ENCODE results near the gene KRTAP12-4.
A peak's percentile ranks its signal among the peaks of the same experiment; 100 is the strongest.
"Not testable (repeated sequence)": the region's sequence is repeated elsewhere in the genome, so short reads cannot be mapped to it uniquely, and the experiment has no call there.

KRTAP12-4 gene

GRCh38 chr21:44697811-44698734 lies 43.6 kb upstream of the KRTAP12-4 start:
- H3K4me1 ChIP-seq (ENCODE audit: control insufficient read depth in 1 of 2, insufficient read depth in 2 of 2, low read length in 2 of 2) = peaks cover 14 to 15% of the 10 kb centered on the region in 2 experiments
- no peak overlapping the region for H2AFZ ChIP-seq (ENCODE audit: insufficient read depth, low read length, poor library complexity)
- H3K18ac ChIP-seq (ENCODE audit: low read length) = no peak overlapping the region
- no peak overlapping the region for H3K4ac ChIP-seq (ENCODE audit: low read depth, low read length)
- H2BK5ac ChIP-seq (ENCODE audit: low read depth, low read length, poor library complexity) = no peak overlapping the region
- peak overlapping the region; percentile 25 for H4K91ac ChIP-seq (ENCODE audit: low read depth, low read length)
- H2BK120ac ChIP-seq (ENCODE audit: insufficient read depth, low read length, poor library complexity) = no peak overlapping the region
- no peak overlapping the region for H4K12ac ChIP-seq (ENCODE audit: low read depth, low read length)
- no peak overlapping the region for H2BK12ac ChIP-seq (ENCODE audit: low read length)
- H3K27ac ChIP-seq (ENCODE audit: low read depth, low read length) = no peak overlapping the region
- no peaks in the 10 kb centered on the region for H3K79me1 ChIP-seq (ENCODE audit: low read length)
- no peak overlapping the region for H3K23ac ChIP-seq (ENCODE audit: low read length)
- no peak for DNase-seq
- H3K9ac ChIP-seq (ENCODE audit: low read length) = no peak overlapping the region
- no peaks in the 10 kb centered on the region for H3K36me3 ChIP-seq (ENCODE audit: control insufficient read depth in 1 of 2, insufficient read depth in 2 of 2, low read length in 2 of 2)
- no peak overlapping the region for H3K4me3 ChIP-seq (ENCODE audit: low read depth, low read length)
- H3K79me2 ChIP-seq (ENCODE audit: control insufficient read depth, insufficient read depth, low read length, poor library complexity) = no peaks in the 10 kb centered on the region
- WGBS (ENCODE audit: extremely low coverage, insufficient coverage, insufficient read length) = no CpG with 5 or more reads among the region's 35 CpGs
- H4K8ac ChIP-seq (ENCODE audit: low read depth, low read length) = no peak overlapping the region
- no peaks in the 10 kb centered on the region for H3K27me3 ChIP-seq (ENCODE audit: insufficient read depth, low read length)
- no peak overlapping the region for H3K14ac ChIP-seq (ENCODE audit: low read length)
- no peak overlapping the region for H2AK5ac ChIP-seq (ENCODE audit: low read length)
- peaks cover 4% of the 10 kb centered on the region for H3K9me3 ChIP-seq (ENCODE audit: insufficient read depth, low read depth, low read length)
- H3K4me2 ChIP-seq (ENCODE audit: low read length) = peak overlapping the region; percentile 10

- not testable (repeated sequence) for H3K79me1 ChIP-seq (ENCODE audit: low read length); H2BK12ac ChIP-seq (ENCODE audit: low read length); H3K23ac ChIP-seq (ENCODE audit: low read length); H3K27me3 ChIP-seq (ENCODE audit: insufficient read depth, low read length); H2BK120ac ChIP-seq (ENCODE audit: insufficient read depth, low read length, poor library complexity); H3K9ac ChIP-seq (ENCODE audit: low read length); DNase-seq; H2AFZ ChIP-seq (ENCODE audit: insufficient read depth, low read length, poor library complexity); H3K4me3 ChIP-seq (ENCODE audit: low read depth, low read length); H4K8ac ChIP-seq (ENCODE audit: low read depth, low read length); H3K36me3 ChIP-seq (ENCODE audit: control insufficient read depth in 1 of 2, insufficient read depth in 2 of 2, low read length in 2 of 2); H2AK5ac ChIP-seq (ENCODE audit: low read length); H3K4me2 ChIP-seq (ENCODE audit: low read length); H3K79me2 ChIP-seq (ENCODE audit: control insufficient read depth, insufficient read depth, low read length, poor library complexity); H2BK5ac ChIP-seq (ENCODE audit: low read depth, low read length, poor library complexity); H3K18ac ChIP-seq (ENCODE audit: low read length); H4K12ac ChIP-seq (ENCODE audit: low read depth, low read length); H3K4ac ChIP-seq (ENCODE audit: low read depth, low read length); H3K27ac ChIP-seq (ENCODE audit: low read depth, low read length); H4K91ac ChIP-seq (ENCODE audit: low read depth, low read length); H3K14ac ChIP-seq (ENCODE audit: low read length); H3K9me3 ChIP-seq (ENCODE audit: insufficient read depth, low read depth, low read length)
- peaks cover 14 to 15% of the 10 kb centered on the region in 2 experiments for H3K4me1 ChIP-seq (ENCODE audit: control insufficient read depth in 1 of 2, insufficient read depth in 2 of 2, low read length in 2 of 2)
- WGBS (ENCODE audit: extremely low coverage, insufficient coverage, insufficient read length) = no CpG with 5 or more reads among the region's 21 CpGs
These were observed 42.8 kb upstream of the KRTAP12-4 start, which contains the start of gene KRTAP10-12 for GRCh38 chr21:44697172-44697810. KRTAP10-12 (plus strand) TSS chr21:44697172; CDS start chr21:44697202, 30 bp downstream.

- Histone ChIP-seq H3K9ac (ENCODE audit: low read length) (no peak overlapping the region), H3K9me3 (ENCODE audit: insufficient read depth, low read depth, low read length) (peaks cover 1% of the 10 kb centered on the region), H4K91ac (ENCODE audit: low read depth, low read length) (no peak overlapping the region), H3K14ac (ENCODE audit: low read length) (no peak overlapping the region), H4K12ac (ENCODE audit: low read depth, low read length) (no peak overlapping the region), H3K27ac (ENCODE audit: low read depth, low read length) (no peak overlapping the region), H3K4me1 (ENCODE audit: control insufficient read depth in 1 of 2, insufficient read depth in 2 of 2, low read length in 2 of 2) (peaks cover 14 to 15% of the 10 kb centered on the region in 2 experiments), H2BK120ac (ENCODE audit: insufficient read depth, low read length, poor library complexity) (no peak overlapping the region), H2BK12ac (ENCODE audit: low read length) (no peak overlapping the region), H3K36me3 (ENCODE audit: control insufficient read depth in 1 of 2, insufficient read depth in 2 of 2, low read length in 2 of 2) (no peaks in the 10 kb centered on the region), H3K4ac (ENCODE audit: low read depth, low read length) (no peak overlapping the region), H3K4me3 (ENCODE audit: low read depth, low read length) (no peak overlapping the region), H3K23ac (ENCODE audit: low read length) (no peak overlapping the region), H4K8ac (ENCODE audit: low read depth, low read length) (no peak overlapping the region), H3K79me1 (ENCODE audit: low read length) (no peaks in the 10 kb centered on the region), H2BK5ac (ENCODE audit: low read depth, low read length, poor library complexity) (no peak overlapping the region), H3K79me2 (ENCODE audit: control insufficient read depth, insufficient read depth, low read length, poor library complexity) (no peaks in the 10 kb centered on the region), H3K4me2 (ENCODE audit: low read length) (no peak overlapping the region), H3K27me3 (ENCODE audit: insufficient read depth, low read length) (no peaks in the 10 kb centered on the region), H2AFZ (ENCODE audit: insufficient read depth, low read length, poor library complexity) (no peak overlapping the region), H2AK5ac (ENCODE audit: low read length) (no peak overlapping the region), H3K18ac (ENCODE audit: low read length) (no peak overlapping the region)
- DNase-seq = no peak
- WGBS (ENCODE audit: extremely low coverage, insufficient coverage, insufficient read length) = no CpG with 5 or more reads among the region's 10 CpGs
These were observed 42.1 kb upstream of the KRTAP12-4 start for GRCh38 chr21:44696572-44696971.

DNA sequence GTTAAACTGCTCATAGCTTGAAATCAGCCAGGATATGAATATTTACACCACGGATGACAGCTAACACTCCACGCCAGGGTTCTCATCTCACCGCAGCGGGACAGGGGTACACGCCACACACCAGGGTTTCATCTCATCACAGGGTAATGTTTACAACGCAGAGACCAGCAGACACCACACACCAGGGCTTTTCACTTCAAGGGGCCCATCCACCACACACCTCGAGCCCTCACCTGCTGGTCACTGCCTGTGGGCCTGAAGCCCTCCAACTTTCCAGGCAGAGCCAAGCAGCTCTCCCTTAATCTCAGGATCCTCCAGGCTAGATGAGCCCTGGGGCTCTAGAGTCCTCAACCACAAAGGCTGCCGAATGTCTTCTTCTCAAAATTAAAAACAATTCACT lies 41.2 kb upstream of the KRTAP12-4 start:
- Histone ChIP-seq H3K27me3 (ENCODE audit: insufficient read depth, low read length) (no peaks in the 10 kb centered on the region), H2AFZ (ENCODE audit: insufficient read depth, low read length, poor library complexity) (no peak overlapping the region), H3K79me1 (ENCODE audit: low read length) (no peaks in the 10 kb centered on the region), H2BK120ac (ENCODE audit: insufficient read depth, low read length, poor library complexity) (no peak overlapping the region), H2BK12ac (ENCODE audit: low read length) (no peak overlapping the region), H4K12ac (ENCODE audit: low read depth, low read length) (no peak overlapping the region), H3K9ac (ENCODE audit: low read length) (no peak overlapping the region), H3K18ac (ENCODE audit: low read length) (no peak overlapping the region), H3K9me3 (ENCODE audit: insufficient read depth, low read depth, low read length) (no peaks in the 10 kb centered on the region), H3K4me3 (ENCODE audit: low read depth, low read length) (no peak overlapping the region), H3K4me1 (ENCODE audit: control insufficient read depth in 1 of 2, insufficient read depth in 2 of 2, low read length in 2 of 2) (peaks cover 14 to 15% of the 10 kb centered on the region in 2 experiments), H4K91ac (ENCODE audit: low read depth, low read length) (no peak overlapping the region), H3K4me2 (ENCODE audit: low read length) (no peak overlapping the region), H2BK5ac (ENCODE audit: low read depth, low read length, poor library complexity) (no peak overlapping the region), H3K23ac (ENCODE audit: low read length) (no peak overlapping the region), H3K14ac (ENCODE audit: low read length) (no peak overlapping the region), H3K27ac (ENCODE audit: low read depth, low read length) (no peak overlapping the region), H3K4ac (ENCODE audit: low read depth, low read length) (no peak overlapping the region), H3K36me3 (ENCODE audit: control insufficient read depth in 1 of 2, insufficient read depth in 2 of 2, low read length in 2 of 2) (no peaks in the 10 kb centered on the region), H3K79me2 (ENCODE audit: control insufficient read depth, insufficient read depth, low read length, poor library complexity) (no peaks in the 10 kb centered on the region), H4K8ac (ENCODE audit: low read depth, low read length) (no peak overlapping the region), H2AK5ac (ENCODE audit: low read length) (no peak overlapping the region)
- no CpG with 5 or more reads among the region's 8 CpGs for WGBS (ENCODE audit: extremely low coverage, insufficient coverage, insufficient read length)
- no peak for DNase-seq

Data from trophoblast cell (in vitro differentiated cells and primary cell).